Upper lobe of right lung (tissue), 1 donor: ENCODE data around the gene ING3. TPM values are rescaled to one million over a fixed set of nuclear protein-coding genes. Genes with fewer than 3 reads are reported as not detected.

ENCODE experiments used
- ATAC-seq: fragments of 200-7000 bp; cut with Tn5 transposase; one replicate; pipeline ENCODE4 v1.9.1; 2020; ENCODE audit warnings: mild to moderate bottlenecking, moderate library complexity
- DNase-seq: peaks from one replicate; pipeline ENCODE4 v3.0.0-alpha.2; 2020
- H3K27ac ChIP-seq: fragments of 200-600 bp; one replicate; pipeline ENCODE4 v1.8.0; 2022
- H3K27me3 ChIP-seq: fragments of 200-600 bp; one replicate; pipeline ENCODE4 v1.8.0; 2022; ENCODE audit warnings: mild to moderate bottlenecking
- H3K36me3 ChIP-seq: fragments of 200-600 bp; one replicate; pipeline ENCODE4 v1.8.0; 2022
- H3K4me1 ChIP-seq: fragments of 200-600 bp; one replicate; pipeline ENCODE4 v1.8.0; 2022
- H3K4me3 ChIP-seq: fragments of 200-600 bp; one replicate; pipeline ENCODE4 v1.8.0; 2022; ENCODE audit warnings: mild to moderate bottlenecking
- H3K9me3 ChIP-seq: fragments of 200-600 bp; one replicate; pipeline ENCODE4 v1.8.0; 2022
- CTCF ChIP-seq: fragments of 200-600 bp; IDR thresholded peaks from one replicate; pipeline ENCODE4 v1.8.0; 2022; ENCODE audit warnings: antibody characterized with exemption
- intact Hi-C: fragments of 100-400 bp; cut with DNase I; formaldehyde crosslinking; loops from one replicate; pipeline ENCODE4 v1.11.0; 2022
- total RNA-seq: library from RNA; stranded (reverse); fragmentation: NEBNext Ultra II Directional; extraction: Animal tissue kit (Norgen Biotek cat#: 25700); gene quantifications from one replicate; pipeline ENCODE4 v1.2.1, GENCODE V29; 2021
- donor health status: DM: no; HTN: yes; CAD: no; lungs with severe emphysema.

ING3 gene
- total RNA-seq, 1 donor from 2014 or later: 17.9 TPM

- no peaks in the 10 kb centered on the region for H3K9me3 ChIP-seq
- no peak for DNase-seq
- H3K27me3 ChIP-seq: no peaks in the 10 kb centered on the region
- intact Hi-C loops: no loop called here
- H3K27ac ChIP-seq: no peak overlapping the region
- no peaks in the 10 kb centered on the region for H3K4me1 ChIP-seq
- H3K4me3 ChIP-seq: no peak overlapping the region
- TF ChIP-seq CTCF: no peak
- no peaks in the 10 kb centered on the region for H3K36me3 ChIP-seq
- no peak for ATAC-seq
These were observed 30.5 kb upstream of the ING3 start for GRCh38 chr7:120920034-120920433.

GRCh38 chr7:120920591-120921274, 29.8 kb upstream of the ING3 start:
- Histone ChIP-seq H3K4me3 (no peak overlapping the region), H3K36me3 (no peaks in the 10 kb centered on the region), H3K4me1 (no peaks in the 10 kb centered on the region), H3K27me3 (no peaks in the 10 kb centered on the region), H3K27ac (no peak overlapping the region), H3K9me3 (no peaks in the 10 kb centered on the region)
- TF ChIP-seq CTCF: no peak
- ATAC-seq: no peak
- intact Hi-C loops: no loop called here
- no peak for DNase-seq

GRCh38 chr7:120924837-120925236, 25.7 kb upstream of the ING3 start:
- Histone ChIP-seq H3K36me3 (no peaks in the 10 kb centered on the region), H3K27me3 (no peaks in the 10 kb centered on the region), H3K9me3 (no peaks in the 10 kb centered on the region), H3K4me1 (no peaks in the 10 kb centered on the region), H3K27ac (no peak overlapping the region), H3K4me3 (no peak overlapping the region)
- DNase-seq (no peak), ATAC-seq (no peak)
- TF ChIP-seq CTCF: no peak
- intact Hi-C loops: no loop called here

- Histone ChIP-seq H3K9me3 (no peaks in the 10 kb centered on the region), H3K36me3 (no peaks in the 10 kb centered on the region), H3K27ac (no peak overlapping the region), H3K4me3 (no peak overlapping the region), H3K4me1 (no peaks in the 10 kb centered on the region), H3K27me3 (no peaks in the 10 kb centered on the region)
- ATAC-seq (no peak), DNase-seq (no peak)
- TF ChIP-seq CTCF: no peak
- intact Hi-C loops: no loop called here
These were observed 25.2 kb upstream of the ING3 start for GRCh38 chr7:120925392-120925791.

GRCh38 chr7:120926943-120927346, 23.6 kb upstream of the ING3 start:
- Histone ChIP-seq H3K27me3 (no peaks in the 10 kb centered on the region), H3K4me1 (no peaks in the 10 kb centered on the region), H3K36me3 (no peaks in the 10 kb centered on the region), H3K9me3 (no peaks in the 10 kb centered on the region), H3K27ac (no peak overlapping the region), H3K4me3 (no peak overlapping the region)
- intact Hi-C loops: no loop called here
- no peak for DNase-seq
- TF ChIP-seq CTCF: no peak
- peak; percentile 51 for ATAC-seq
